HFFc6 (cell line): Measurements from ENCODE around the gene AP2B1. TPM values are rescaled to one million over a fixed set of nuclear protein-coding genes. Genes with fewer than 3 reads are reported as not detected.

Experiments used
- DNase-seq: peaks from one replicate; pipeline ENCODE4 v3.0.0-alpha.2; 2018
- H3K27ac Mint-ChIP-seq: 2 replicates; pipeline ENCODE4 v1.8.0; 2020; ENCODE audit warnings: mild to moderate bottlenecking, mixed read lengths
- H3K27me3 Mint-ChIP-seq: 2 replicates; pipeline ENCODE4 v1.8.0; 2021; ENCODE audit warnings: mild to moderate bottlenecking, moderate library complexity, mixed read lengths; ENCODE audit not compliant: insufficient read depth
- H3K36me3 Mint-ChIP-seq: 2 replicates; pipeline ENCODE4 v1.8.0; 2021; ENCODE audit warnings: low read depth, mixed read lengths
- H3K4me1 Mint-ChIP-seq: 2 replicates; pipeline ENCODE4 v1.8.0; 2020; ENCODE audit warnings: low read depth, mixed read lengths
- H3K4me3 Mint-ChIP-seq: 2 replicates; pipeline ENCODE4 v1.8.0; 2020; ENCODE audit warnings: mild to moderate bottlenecking, moderate library complexity, mixed read lengths
- H3K9me3 Mint-ChIP-seq: 2 replicates; pipeline ENCODE4 v1.8.0; 2020; ENCODE audit warnings: mild to moderate bottlenecking, mixed read lengths
- CTCF ChIP-seq: fragments of 200-600 bp; sonication (generic); IDR thresholded peaks from 2 replicates; pipeline ENCODE4 v1.5.0; 2021; ENCODE audit warnings: antibody characterized with exemption, mild to moderate bottlenecking
- total RNA-seq, 6 experiments: library from RNA; stranded (reverse); fragmentation: NEBNext Ultra II Directional; extraction: Animal tissue kit (Norgen Biotek cat#: 25700); gene quantifications; 2 replicates in 1 of 6; 3 replicates in 5 of 6; pipeline ENCODE4 v1.2.3, GENCODE V29; 2021

Gene AP2B1
- total RNA-seq, 6 experiments from 2014 or later, result 168 to 196 (median 182) TPM

- H3K4me1 Mint-ChIP-seq, result peaks cover 37% of the 10 kb centered on the region
- no peak overlapping the region for H3K4me3 Mint-ChIP-seq
- H3K36me3 Mint-ChIP-seq, result peaks cover 14% of the 10 kb centered on the region
- H3K9me3 Mint-ChIP-seq, result no peaks in the 10 kb centered on the region
- no peak overlapping the region for H3K27ac Mint-ChIP-seq
- no peak for DNase-seq
- H3K27me3 Mint-ChIP-seq, result 0 out of 2 replicates have a peak, but pooled peaks cover 2% of the 10 kb centered on the region
- no peak for TF ChIP-seq CTCF
Observed at GRCh38 chr17:35723735-35724134, 136.6 kb downstream of the AP2B1 start.

GRCh38 chr17:35725058-35725457 is 137.9 kb downstream of the AP2B1 start:
- H3K27me3 Mint-ChIP-seq, result 0 out of 2 replicates have a peak, but pooled peaks cover 2% of the 10 kb centered on the region
- H3K36me3 Mint-ChIP-seq, result peaks cover 14% of the 10 kb centered on the region
- no peak overlapping the region for H3K4me3 Mint-ChIP-seq
- DNase-seq, result no peak
- TF ChIP-seq CTCF, result no peak
- H3K9me3 Mint-ChIP-seq, result no peaks in the 10 kb centered on the region
- no peak overlapping the region; the same call in 1 of the 2 replicates for H3K27ac Mint-ChIP-seq
- H3K4me1 Mint-ChIP-seq, result peaks cover 37% of the 10 kb centered on the region

- peak overlapping the region; percentile 14 for H3K4me3 Mint-ChIP-seq
- H3K27me3 Mint-ChIP-seq, result peaks cover 5% of the 10 kb centered on the region; the same call in 1 of the 2 replicates
- H3K27ac Mint-ChIP-seq, result peak overlapping the region; percentile 86
- H3K36me3 Mint-ChIP-seq, result peaks cover 17% of the 10 kb centered on the region
- H3K4me1 Mint-ChIP-seq, result peaks cover 43% of the 10 kb centered on the region
- no peak for DNase-seq
- no peaks in the 10 kb centered on the region for H3K9me3 Mint-ChIP-seq
- TF ChIP-seq CTCF, result no peak
Observed at GRCh38 chr17:35725802-35726126, 138.6 kb downstream of the AP2B1 start.

GRCh38 chr17:35726127-35726952 is 139.2 kb downstream of the AP2B1 start:
- Mint-ChIP-seq H3K36me3 (peaks cover 17% of the 10 kb centered on the region), H3K4me1 (peaks cover 49% of the 10 kb centered on the region), H3K27ac (peak overlapping the region; percentile 86), H3K9me3 (no peaks in the 10 kb centered on the region), H3K4me3 (peak overlapping the region; percentile 14), H3K27me3 (peaks cover 5% of the 10 kb centered on the region; the same call in 1 of the 2 replicates)
- TF ChIP-seq CTCF, result no peak
- DNase-seq, result peak; percentile 89

GRCh38 chr17:35726953-35727460 is 139.9 kb downstream of the AP2B1 start:
- Mint-ChIP-seq H3K27ac (peak overlapping the region; percentile 86), H3K4me1 (peaks cover 49% of the 10 kb centered on the region), H3K4me3 (no peak overlapping the region), H3K9me3 (no peaks in the 10 kb centered on the region), H3K27me3 (peaks cover 5% of the 10 kb centered on the region; the same call in 1 of the 2 replicates), H3K36me3 (peaks cover 17% of the 10 kb centered on the region)
- TF ChIP-seq CTCF, result no peak
- no peak for DNase-seq
